Measurements from ENCODE around the gene HDAC11.

DNA sequence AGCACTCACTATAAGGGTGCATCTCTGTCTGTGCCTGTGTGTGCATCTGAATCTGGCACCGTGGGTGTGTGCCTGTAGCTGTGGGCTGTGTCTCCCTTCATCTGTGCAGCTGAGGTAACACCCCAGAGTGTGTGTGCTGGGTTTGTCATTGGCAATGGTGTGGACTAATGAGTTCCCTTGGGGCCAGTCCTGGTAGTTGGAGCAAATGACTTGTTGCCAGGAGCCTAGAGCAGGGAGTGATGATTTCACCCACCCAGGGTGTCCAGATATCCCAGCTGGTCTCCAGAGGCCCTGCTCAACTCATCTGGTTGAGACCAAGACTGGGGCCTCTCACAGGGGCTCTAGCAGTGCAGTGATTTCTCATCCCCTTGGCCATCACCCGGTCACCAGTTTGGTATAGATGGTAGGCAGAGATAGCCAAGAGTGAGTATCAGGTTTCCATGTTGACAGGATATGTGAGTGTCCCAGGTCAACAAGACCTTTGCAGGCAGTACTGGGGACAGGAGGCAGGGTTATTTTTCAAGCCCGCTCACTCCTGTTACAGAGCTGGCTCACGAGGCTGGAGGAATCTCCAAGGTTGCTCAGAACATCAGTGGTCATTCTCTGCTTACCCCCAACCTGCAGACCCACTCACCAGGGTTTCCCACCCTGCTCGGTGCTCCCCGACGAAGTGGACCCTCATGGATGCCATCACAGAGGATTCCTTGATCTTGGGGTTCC lies 4.1 kb upstream of the HDAC11 start:
- TF ChIP-seq POLR2A (IDR thresholded peaks at IDR 0.05; ENCODE audit: low read depth, low read length) = no peak
- no peak for TF ChIP-seq CTCF (conservative IDR thresholded peaks at IDR 0.05; ENCODE audit: low read depth, low read length)
- no peak for TF ChIP-seq BHLHE40 (IDR thresholded peaks at IDR 0.05; ENCODE audit: low read depth, low read length)
- TF ChIP-seq, protein P1, sequence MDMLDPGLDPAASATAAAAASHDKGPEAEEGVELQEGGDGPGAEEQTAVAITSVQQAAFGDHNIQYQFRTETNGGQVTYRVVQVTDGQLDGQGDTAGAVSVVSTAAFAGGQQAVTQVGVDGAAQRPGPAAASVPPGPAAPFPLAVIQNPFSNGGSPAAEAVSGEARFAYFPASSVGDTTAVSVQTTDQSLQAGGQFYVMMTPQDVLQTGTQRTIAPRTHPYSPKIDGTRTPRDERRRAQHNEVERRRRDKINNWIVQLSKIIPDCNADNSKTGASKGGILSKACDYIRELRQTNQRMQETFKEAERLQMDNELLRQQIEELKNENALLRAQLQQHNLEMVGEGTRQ (IDR thresholded peaks at IDR 0.05; ENCODE audit: low read depth, low read length) = no peak
- no peak for TF ChIP-seq RAD21 (IDR thresholded peaks at IDR 0.05; ENCODE audit: low read length)
- TF ChIP-seq SMC3 (IDR thresholded peaks at IDR 0.05; ENCODE audit: low read depth, low read length) = no peak
- no peak for TF ChIP-seq CEBPB (IDR thresholded peaks at IDR 0.05; ENCODE audit: low read depth, low read length)
- no peak for TF ChIP-seq FOS (IDR thresholded peaks at IDR 0.05; ENCODE audit: low read depth, low read length)
- no peak for TF ChIP-seq CHD1 (IDR thresholded peaks at IDR 0.05; ENCODE audit: low read depth, low read length)
- TF ChIP-seq MAFK (IDR thresholded peaks at IDR 0.05; ENCODE audit: low read depth, low read length) = no peak
- no peak for TF ChIP-seq RCOR1 (IDR thresholded peaks at IDR 0.05; ENCODE audit: insufficient replicate concordance, low read length)
- no peak for TF ChIP-seq MXI1 (IDR thresholded peaks at IDR 0.05; ENCODE audit: borderline replicate concordance, low read depth, low read length)
- TF ChIP-seq MAZ (IDR thresholded peaks at IDR 0.05; ENCODE audit: borderline replicate concordance, low read depth, low read length) = no peak

Data from IMR-90 (cell line).